HepG2 (cell line): ENCODE data around the gene USP30. TPM values are rescaled to one million over a fixed set of nuclear protein-coding genes. Genes with fewer than 3 reads are reported as not detected.

Experiments
- HCFC1 ChIP-seq: fragments of 150-350 bp; IDR thresholded peaks from 2 replicates; pipeline ENCODE4 v1.6.1; 2014; ENCODE audit warnings: low read depth, low read length
- HMG20B ChIP-seq: conservative IDR thresholded peaks from 2 replicates; pipeline ENCODE4 v1.6.1; 2016; ENCODE audit warnings: missing genetic modification reagents, missing compliant biosample characterization
- HNRNPUL1 ChIP-seq: fragments of 200-400 bp; formaldehyde crosslinking; IDR thresholded peaks from 2 replicates; pipeline ENCODE4 v1.6.1; 2017; ENCODE audit warnings: low read depth, mild to moderate bottlenecking, low read length, moderate library complexity
- KLF15 ChIP-seq: sonication (generic); formaldehyde crosslinking; IDR thresholded peaks from 2 replicates; pipeline ENCODE4 v1.8.1; 2023; ENCODE audit warnings: borderline replicate concordance, mild to moderate bottlenecking, inconsistent platforms, missing genetic modification reagents, mixed read lengths
- KLF9 ChIP-seq: IDR thresholded peaks from 2 replicates; pipeline ENCODE4 v1.6.1; 2016; ENCODE audit warnings: low read depth
- MED13 ChIP-seq: sonication (generic); formaldehyde crosslinking; IDR thresholded peaks from 2 replicates; pipeline ENCODE4 v1.5.0; 2020; ENCODE audit warnings: missing genetic modification reagents
- MED8 ChIP-seq: sonication (generic); formaldehyde crosslinking; IDR thresholded peaks from 2 replicates; pipeline ENCODE4 v1.8.1; 2023; ENCODE audit warnings: mild to moderate bottlenecking, missing genetic modification reagents; ENCODE audit not compliant: insufficient replicate concordance
- MYC ChIP-seq: sonication (generic); formaldehyde crosslinking; IDR thresholded peaks from 2 replicates; pipeline ENCODE4 v1.9.0; 2021; ENCODE audit warnings: missing genetic modification reagents, borderline replicate concordance
- PCBP1 ChIP-seq: fragments of 200-400 bp; formaldehyde crosslinking; IDR thresholded peaks from 2 replicates; pipeline ENCODE4 v1.6.1; 2017; ENCODE audit warnings: mild to moderate bottlenecking, low read depth, low read length, borderline replicate concordance
- PHF5A ChIP-seq: IDR thresholded peaks from one replicate; pipeline ENCODE4 v1.6.1; 2018; ENCODE audit warnings: low read depth, missing genetic modification reagents; ENCODE audit not compliant: unreplicated experiment
- RFX3 ChIP-seq: IDR thresholded peaks from 2 replicates; pipeline ENCODE4 v1.6.1; 2016; ENCODE audit warnings: missing biosample characterization, missing genetic modification reagents
- SOX5 ChIP-seq: IDR thresholded peaks from 2 replicates; pipeline ENCODE4 v1.6.1; 2016; ENCODE audit warnings: borderline replicate concordance
- STAG1 ChIP-seq: sonication (generic); formaldehyde crosslinking; IDR thresholded peaks from 2 replicates; pipeline ENCODE4 v1.4.0; 2020; ENCODE audit warnings: missing genetic modification reagents
- TBX3 ChIP-seq: fragments of 450-650 bp; IDR thresholded peaks from 2 replicates; pipeline ENCODE4 v1.6.1; 2017; ENCODE audit warnings: antibody characterized with exemption, mild to moderate bottlenecking, inconsistent platforms, borderline replicate concordance
- TEAD2 ChIP-seq: sonication (generic); formaldehyde crosslinking; IDR thresholded peaks from 2 replicates; pipeline ENCODE4 v1.9.0; 2021; ENCODE audit warnings: missing genetic modification reagents
- THAP11 ChIP-seq: IDR thresholded peaks from 2 replicates; pipeline ENCODE4 v1.6.1; 2016; ENCODE audit warnings: missing biosample characterization, missing genetic modification reagents
- ZNF33A ChIP-seq: sonication (generic); formaldehyde crosslinking; IDR thresholded peaks from 2 replicates; pipeline ENCODE4 v1.5.1; 2020; ENCODE audit warnings: missing genetic modification reagents, mild to moderate bottlenecking, moderate library complexity, borderline replicate concordance
- ZNF34 ChIP-seq: sonication (generic); formaldehyde crosslinking; IDR thresholded peaks from 2 replicates; pipeline ENCODE4 v1.4.0; 2020; ENCODE audit warnings: mild to moderate bottlenecking, missing genetic modification reagents, borderline replicate concordance
- ZNF552 ChIP-seq: sonication (generic); formaldehyde crosslinking; IDR thresholded peaks from 2 replicates; pipeline ENCODE4 v1.9.0; 2022; ENCODE audit warnings: missing genetic modification reagents, mild to moderate bottlenecking, borderline replicate concordance
- polyA plus RNA-seq, 8 experiments: library from polyadenylated mRNA; depleted of rRNA in 3 of 8; stranded (reverse) in 7 of 8; unstranded in 1 of 8; fragments of >200 nt; fragmentation: Illumina TruSeq in 4 of 8; extraction: Trizol in 4 of 8; gene quantifications; 2 replicates each; pipeline versions ENCODE4 v1.2.1 to v1.2.3, GENCODE V29; 2011 to 2016; ENCODE audit warnings: low read depth in 4 of 8, missing spikeins in 1 of 8, mixed read lengths in 1 of 8; ENCODE audit not compliant: insufficient read depth in 1 of 8
- total RNA-seq, 5 experiments: library from RNA; depleted of rRNA; stranded (reverse); fragments of >200 nt; fragmentation: Illumina TruSeq; extraction: Trizol; gene quantifications; 2 replicates each; pipeline ENCODE4 v1.2.3, GENCODE V29; 2016; ENCODE audit warnings: low read depth in 1 of 5
- TF ChIP-seq, protein P1 (sequence below): sonication (generic); formaldehyde crosslinking; IDR thresholded peaks from 2 replicates; pipeline ENCODE4 v1.9.0; 2021; ENCODE audit warnings: missing genetic modification reagents, borderline replicate concordance
- TF ChIP-seq, protein P2 (sequence below): sonication (generic); formaldehyde crosslinking; conservative IDR thresholded peaks from 2 replicates; pipeline ENCODE4 v1.8.1; 2023; ENCODE audit warnings: missing genetic modification reagents
- TF ChIP-seq, protein P3 (sequence below): sonication (generic); formaldehyde crosslinking; IDR thresholded peaks from 2 replicates; pipeline ENCODE4 v1.4.0; 2020; ENCODE audit warnings: missing genetic modification reagents, borderline replicate concordance
- TF ChIP-seq, protein P4 (sequence below): sonication (generic); formaldehyde crosslinking; IDR thresholded peaks from 2 replicates; pipeline ENCODE4 v1.8.0; 2022; ENCODE audit warnings: mild to moderate bottlenecking, missing genetic modification reagents, borderline replicate concordance

USP30 gene
- total and polyA plus RNA-seq, 2 of the 13 experiments (the other 11 are each of a cell fraction or from before 2014, with no cell fraction given), result 11.2 to 20.8 TPM

DNA sequence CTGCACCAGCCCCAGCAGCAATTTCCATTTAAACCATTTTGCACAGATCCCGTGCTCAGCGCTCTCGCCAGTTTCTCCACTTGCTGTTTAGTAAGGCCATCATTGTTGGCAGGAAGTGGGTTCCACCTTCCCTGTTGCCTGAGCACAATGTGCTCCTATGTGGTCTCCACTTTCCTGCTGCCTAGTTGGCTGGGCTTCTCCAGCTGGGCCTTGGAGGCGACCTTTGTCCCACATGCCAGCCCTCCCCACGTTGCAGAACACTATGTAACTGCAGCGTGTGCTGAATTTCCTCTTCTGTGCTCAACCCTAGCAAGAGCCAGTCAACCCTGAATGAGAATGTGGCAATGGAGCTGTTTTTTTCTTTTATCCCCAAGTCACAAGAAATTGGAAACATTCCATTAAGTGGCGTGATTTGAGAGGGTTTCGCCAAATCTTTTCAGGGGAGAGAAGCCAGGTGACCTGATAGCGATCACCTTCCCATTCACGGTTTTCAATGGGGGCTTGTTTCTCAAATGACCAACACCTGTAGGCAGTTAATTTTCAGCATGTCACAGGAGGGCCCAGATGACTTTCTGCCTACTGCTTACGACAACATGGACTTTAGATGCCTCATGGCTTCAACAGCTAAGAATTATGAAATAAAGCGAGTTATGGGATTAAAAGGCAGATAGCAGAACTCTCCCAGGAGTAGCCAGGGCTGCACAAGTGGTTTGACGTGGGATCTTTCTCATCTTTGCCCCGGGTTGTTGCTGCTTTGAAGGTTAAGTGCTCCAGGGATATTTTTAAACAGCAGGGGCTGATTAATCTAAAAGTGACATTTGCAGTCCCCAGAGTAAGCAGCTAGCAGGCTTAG, 63.6 kb downstream of the USP30 start, which contains the start of gene ACACB (continued):
- TF ChIP-seq, protein P1, sequence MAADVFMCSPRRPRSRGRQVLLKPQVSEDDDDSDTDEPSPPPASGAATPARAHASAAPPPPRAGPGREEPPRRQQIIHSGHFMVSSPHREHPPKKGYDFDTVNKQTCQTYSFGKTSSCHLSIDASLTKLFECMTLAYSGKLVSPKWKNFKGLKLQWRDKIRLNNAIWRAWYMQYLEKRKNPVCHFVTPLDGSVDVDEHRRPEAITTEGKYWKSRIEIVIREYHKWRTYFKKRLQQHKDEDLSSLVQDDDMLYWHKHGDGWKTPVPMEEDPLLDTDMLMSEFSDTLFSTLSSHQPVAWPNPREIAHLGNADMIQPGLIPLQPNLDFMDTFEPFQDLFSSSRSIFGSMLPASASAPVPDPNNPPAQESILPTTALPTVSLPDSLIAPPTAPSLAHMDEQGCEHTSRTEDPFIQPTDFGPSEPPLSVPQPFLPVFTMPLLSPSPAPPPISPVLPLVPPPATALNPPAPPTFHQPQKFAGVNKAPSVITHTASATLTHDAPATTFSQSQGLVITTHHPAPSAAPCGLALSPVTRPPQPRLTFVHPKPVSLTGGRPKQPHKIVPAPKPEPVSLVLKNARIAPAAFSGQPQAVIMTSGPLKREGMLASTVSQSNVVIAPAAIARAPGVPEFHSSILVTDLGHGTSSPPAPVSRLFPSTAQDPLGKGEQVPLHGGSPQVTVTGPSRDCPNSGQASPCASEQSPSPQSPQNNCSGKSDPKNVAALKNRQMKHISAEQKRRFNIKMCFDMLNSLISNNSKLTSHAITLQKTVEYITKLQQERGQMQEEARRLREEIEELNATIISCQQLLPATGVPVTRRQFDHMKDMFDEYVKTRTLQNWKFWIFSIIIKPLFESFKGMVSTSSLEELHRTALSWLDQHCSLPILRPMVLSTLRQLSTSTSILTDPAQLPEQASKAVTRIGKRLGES (CRISPR knock-in tag), result no peak
- TF ChIP-seq TEAD2 (CRISPR knock-in tag) (no peak), PHF5A (no peak), RFX3 (no peak), STAG1 (CRISPR knock-in tag) (no peak), SOX5 (CRISPR knock-in tag) (peak; percentile 63), ZNF34 (no peak), HMG20B (no peak; the same call in 1 of the 2 replicates), KLF9 (CRISPR knock-in tag) (no peak), HNRNPUL1 (no peak), MED13 (no peak), MED8 (CRISPR knock-in tag) (peak; percentile 68), MYC (CRISPR knock-in tag) (peak; percentile 98), THAP11 (CRISPR knock-in tag) (peak; percentile 62), PCBP1 (no peak), TBX3 (no peak), KLF15 (CRISPR knock-in tag) (no peak), ZNF552 (CRISPR knock-in tag) (no peak; the same call in 1 of the 2 replicates), HCFC1 (no peak), ZNF33A (CRISPR knock-in tag) (no peak)
- TF ChIP-seq, protein P2, sequence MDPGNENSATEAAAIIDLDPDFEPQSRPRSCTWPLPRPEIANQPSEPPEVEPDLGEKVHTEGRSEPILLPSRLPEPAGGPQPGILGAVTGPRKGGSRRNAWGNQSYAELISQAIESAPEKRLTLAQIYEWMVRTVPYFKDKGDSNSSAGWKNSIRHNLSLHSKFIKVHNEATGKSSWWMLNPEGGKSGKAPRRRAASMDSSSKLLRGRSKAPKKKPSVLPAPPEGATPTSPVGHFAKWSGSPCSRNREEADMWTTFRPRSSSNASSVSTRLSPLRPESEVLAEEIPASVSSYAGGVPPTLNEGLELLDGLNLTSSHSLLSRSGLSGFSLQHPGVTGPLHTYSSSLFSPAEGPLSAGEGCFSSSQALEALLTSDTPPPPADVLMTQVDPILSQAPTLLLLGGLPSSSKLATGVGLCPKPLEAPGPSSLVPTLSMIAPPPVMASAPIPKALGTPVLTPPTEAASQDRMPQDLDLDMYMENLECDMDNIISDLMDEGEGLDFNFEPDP (CRISPR knock-in tag), result no peak
- TF ChIP-seq, protein P3, sequence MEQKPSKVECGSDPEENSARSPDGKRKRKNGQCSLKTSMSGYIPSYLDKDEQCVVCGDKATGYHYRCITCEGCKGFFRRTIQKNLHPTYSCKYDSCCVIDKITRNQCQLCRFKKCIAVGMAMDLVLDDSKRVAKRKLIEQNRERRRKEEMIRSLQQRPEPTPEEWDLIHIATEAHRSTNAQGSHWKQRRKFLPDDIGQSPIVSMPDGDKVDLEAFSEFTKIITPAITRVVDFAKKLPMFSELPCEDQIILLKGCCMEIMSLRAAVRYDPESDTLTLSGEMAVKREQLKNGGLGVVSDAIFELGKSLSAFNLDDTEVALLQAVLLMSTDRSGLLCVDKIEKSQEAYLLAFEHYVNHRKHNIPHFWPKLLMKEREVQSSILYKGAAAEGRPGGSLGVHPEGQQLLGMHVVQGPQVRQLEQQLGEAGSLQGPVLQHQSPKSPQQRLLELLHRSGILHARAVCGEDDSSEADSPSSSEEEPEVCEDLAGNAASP (CRISPR knock-in tag), result peak; percentile 63; the same call in 1 of the 2 replicates
- TF ChIP-seq, protein P4, sequence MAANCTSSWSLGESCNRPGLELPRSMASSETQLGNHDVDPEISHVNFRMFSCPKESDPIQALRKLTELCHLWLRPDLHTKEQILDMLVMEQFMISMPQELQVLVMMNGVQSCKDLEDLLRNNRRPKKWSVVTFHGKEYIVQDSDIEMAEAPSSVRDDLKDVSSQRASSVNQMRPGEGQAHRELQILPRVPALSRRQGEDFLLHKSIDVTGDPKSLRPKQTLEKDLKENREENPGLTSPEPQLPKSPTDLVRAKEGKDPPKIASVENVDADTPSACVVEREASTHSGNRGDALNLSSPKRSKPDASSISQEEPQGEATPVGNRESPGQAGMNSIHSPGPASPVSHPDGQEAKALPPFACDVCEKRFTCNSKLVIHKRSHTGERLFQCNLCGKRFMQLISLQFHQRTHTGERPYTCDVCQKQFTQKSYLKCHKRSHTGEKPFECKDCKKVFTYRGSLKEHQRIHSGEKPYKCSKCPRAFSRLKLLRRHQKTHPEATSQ (CRISPR knock-in tag), result no peak
